Tibial nerve (tissue), 4 donors: Measurements from ENCODE around the gene ZMYM4. TPM values are rescaled to one million over a fixed set of nuclear protein-coding genes. Genes with fewer than 3 reads are reported as not detected.

Source experiments
- DNase-seq, 2 donors: peaks; one replicate each; pipeline ENCODE4 v3.0.0-alpha.2; 2019; ENCODE audit warnings: low spot score in 2 of 2
- H3K27ac ChIP-seq, 4 donors: fragments of 200-600 bp; sonication (generic) in 3 of 4; one replicate each; pipeline ENCODE4 v1.5.1; 2017 to 2019; ENCODE audit warnings: mild to moderate bottlenecking in 1 of 4
- H3K27me3 ChIP-seq, 2 donors: fragments of 200-600 bp; sonication (generic) in 1 of 2; one replicate each; pipeline versions ENCODE4 v1.5.1 to v1.6.0; 2017 to 2019
- H3K36me3 ChIP-seq, 3 donors: fragments of 200-600 bp; sonication (generic); one replicate each; pipeline ENCODE4 v1.5.1; 2018 to 2019
- H3K4me1 ChIP-seq, 4 donors: fragments of 200-600 bp; sonication (generic) in 3 of 4; one replicate each; pipeline ENCODE4 v1.5.1; 2017 to 2019
- H3K4me3 ChIP-seq, 4 donors: fragments of 200-600 bp; sonication (generic) in 3 of 4; one replicate each; pipeline ENCODE4 v1.5.1; 2017 to 2019; ENCODE audit warnings: mild to moderate bottlenecking in 1 of 4, moderate library complexity in 1 of 4
- H3K9me3 ChIP-seq, 4 donors: fragments of 200-600 bp; sonication (generic) in 3 of 4; one replicate each; pipeline ENCODE4 v1.5.1; 2017 to 2019
- CTCF ChIP-seq, 5 experiments: fragments of 200-600 bp in 3 of 5; fragments of 450-650 bp in 2 of 5; sonication (generic) in 3 of 5; IDR thresholded peaks; one replicate each; pipeline ENCODE4 v1.5.1; 2016 to 2019; ENCODE audit warnings: antibody characterized with exemption in 5 of 5, mild to moderate bottlenecking in 3 of 5, moderate library complexity in 2 of 5
- EP300 ChIP-seq, 2 donors: sonication (generic); formaldehyde crosslinking; IDR thresholded peaks; one replicate each; pipeline ENCODE4 v1.6.1; 2017; ENCODE audit warnings: antibody characterized with exemption in 2 of 2, mild to moderate bottlenecking in 1 of 2
- POLR2A ChIP-seq, 2 donors: fragments of 450-650 bp; IDR thresholded peaks; one replicate each; pipeline ENCODE4 v1.6.1; 2017; ENCODE audit warnings: antibody characterized with exemption in 2 of 2, mild to moderate bottlenecking in 2 of 2, moderate library complexity in 2 of 2
- WGBS, 2 donors: methylation state at CpG; one replicate each; pipeline ENCODE4 v1.1.5; 2018; 5-methylcytosine and 5-hydroxymethylcytosine counted together
- total RNA-seq, 4 donors: library from RNA; depleted of rRNA; stranded (reverse); fragments of >200 nt; gene quantifications; one replicate each; pipeline ENCODE4 v1.1.0, GENCODE V29; 2016

Gene ZMYM4
- total RNA-seq, 4 donors from 2014 or later = 22.2 to 38.7 (median 26.5) TPM

- H3K4me3 ChIP-seq = no peak overlapping the region
- H3K36me3 ChIP-seq = peaks cover 0 to 72% (median 0%) of the 10 kb centered on the region in 3 donors
- H3K9me3 ChIP-seq = no peaks in the 10 kb centered on the region
- H3K4me1 ChIP-seq = peaks cover 4 to 44% (median 31%) of the 10 kb centered on the region in 4 donors
- TF ChIP-seq POLR2A (IDR thresholded peaks at IDR 0.05) = no peak
- no peak for TF ChIP-seq EP300 (IDR thresholded peaks at IDR 0.05)
- TF ChIP-seq CTCF (IDR thresholded peaks at IDR 0.05) = no peak
- peak overlapping the region in 1 of 4 donors; percentile 78 for H3K27ac ChIP-seq
- WGBS, 2 donors = 87 to 90% methylated on average over 2 of the region's 2 CpGs
- DNase-seq = no peak
- H3K27me3 ChIP-seq = no peaks in the 10 kb centered on the region
These were observed 184.5 kb downstream of the ZMYM4 start for GRCh38 chr1:35453031-35453430.

- H3K9me3 ChIP-seq = no peaks in the 10 kb centered on the region
- 88 to 92% methylated on average over 4 of the region's 4 CpGs for WGBS, 2 donors
- H3K36me3 ChIP-seq = peaks cover 0 to 71% (median 0%) of the 10 kb centered on the region in 3 donors
- DNase-seq = no peak
- H3K27ac ChIP-seq = peak overlapping the region in 2 of 4 donors; percentile 6 to 51
- peaks cover 4 to 42% (median 30%) of the 10 kb centered on the region in 4 donors for H3K4me1 ChIP-seq
- H3K4me3 ChIP-seq = no peak overlapping the region
- no peak for TF ChIP-seq POLR2A (IDR thresholded peaks at IDR 0.05)
- TF ChIP-seq EP300 (IDR thresholded peaks at IDR 0.05) = no peak
- no peak for TF ChIP-seq CTCF (IDR thresholded peaks at IDR 0.05)
- no peaks in the 10 kb centered on the region for H3K27me3 ChIP-seq
These were observed 185.7 kb downstream of the ZMYM4 start for GRCh38 chr1:35454176-35454575.

- 29 to 42% methylated on average over 1 of the region's 1 CpG for WGBS, 2 donors
- Histone ChIP-seq H3K9me3 (no peaks in the 10 kb centered on the region), H3K27ac (peak overlapping the region in 2 of 4 donors; percentile 6 to 51), H3K36me3 (peaks cover 0 to 70% (median 0%) of the 10 kb centered on the region in 3 donors), H3K4me1 (peaks cover 4 to 42% (median 30%) of the 10 kb centered on the region in 4 donors), H3K4me3 (no peak overlapping the region), H3K27me3 (no peaks in the 10 kb centered on the region)
- DNase-seq = no peak
- TF ChIP-seq EP300 (IDR thresholded peaks at IDR 0.05) (no peak), POLR2A (IDR thresholded peaks at IDR 0.05) (no peak), CTCF (IDR thresholded peaks at IDR 0.05) (no peak)
These were observed 186.1 kb downstream of the ZMYM4 start for GRCh38 chr1:35454616-35455015.

- peaks cover 0 to 84% (median 6%) of the 10 kb centered on the region in 3 donors for H3K36me3 ChIP-seq
These were observed 192.3 kb downstream of the ZMYM4 start for GRCh38 chr1:35460796-35461195.

More at GRCh38 chr1:35460796-35461195, 192.3 kb downstream of the ZMYM4 start:
- DNase-seq = no peak
- no peak overlapping the region for H3K4me3 ChIP-seq
- 90% methylated on average over 2 of the region's 2 CpGs for WGBS, 2 donors
- TF ChIP-seq EP300 (IDR thresholded peaks at IDR 0.05) (no peak), CTCF (IDR thresholded peaks at IDR 0.05) (no peak), POLR2A (IDR thresholded peaks at IDR 0.05) (no peak)
- no peaks in the 10 kb centered on the region for H3K4me1 ChIP-seq
- no peaks in the 10 kb centered on the region for H3K27me3 ChIP-seq
- peaks cover 0 to 7% (median 0%) of the 10 kb centered on the region in 4 donors for H3K9me3 ChIP-seq
- H3K27ac ChIP-seq = no peak overlapping the region
